ENCODE measurements around the gene IL4I1. TPM values are rescaled to one million over a fixed set of nuclear protein-coding genes. Genes with fewer than 3 reads are reported as not detected.

IL4I1 gene
- total RNA-seq, 1 donor from 2014 or later = 1.9 TPM

DNA sequence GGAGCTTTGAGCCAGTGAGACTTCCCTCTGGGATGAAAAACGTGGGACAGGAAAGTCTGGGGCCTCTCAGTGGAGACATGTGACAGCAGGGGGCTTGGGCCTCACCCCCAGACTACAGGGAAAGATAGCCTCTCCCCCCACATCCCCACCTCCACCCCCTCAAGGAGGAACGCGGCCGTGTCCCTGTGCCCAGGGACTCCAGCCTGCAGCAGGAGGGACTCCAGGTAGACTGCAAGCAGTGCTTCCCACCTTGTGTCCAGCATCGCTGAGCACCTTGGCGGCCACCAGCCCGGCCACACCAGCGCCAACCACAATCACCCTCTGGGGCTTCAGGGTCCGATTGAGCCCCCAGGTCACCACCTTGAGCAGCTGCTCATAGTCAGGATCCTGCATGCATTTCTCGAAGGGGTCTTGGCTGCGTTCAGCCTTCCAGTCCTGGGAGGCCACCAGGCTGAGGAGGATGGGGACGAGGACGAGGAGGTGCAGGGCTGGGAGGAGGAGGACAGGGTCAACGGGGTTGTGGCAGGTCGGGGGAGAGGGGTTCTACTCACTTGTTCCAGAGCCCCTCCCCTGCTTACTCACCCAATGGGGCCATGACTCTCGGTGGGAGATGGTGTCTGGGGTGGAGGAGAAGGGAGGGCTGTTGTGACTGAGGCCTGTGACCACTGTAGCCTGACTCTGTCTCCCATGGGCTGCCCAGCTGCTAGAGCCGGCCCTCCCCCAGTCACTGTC, 955 bp downstream of the IL4I1 start:
- no peak for DNase-seq (ENCODE audit: low spot score)

DNA sequence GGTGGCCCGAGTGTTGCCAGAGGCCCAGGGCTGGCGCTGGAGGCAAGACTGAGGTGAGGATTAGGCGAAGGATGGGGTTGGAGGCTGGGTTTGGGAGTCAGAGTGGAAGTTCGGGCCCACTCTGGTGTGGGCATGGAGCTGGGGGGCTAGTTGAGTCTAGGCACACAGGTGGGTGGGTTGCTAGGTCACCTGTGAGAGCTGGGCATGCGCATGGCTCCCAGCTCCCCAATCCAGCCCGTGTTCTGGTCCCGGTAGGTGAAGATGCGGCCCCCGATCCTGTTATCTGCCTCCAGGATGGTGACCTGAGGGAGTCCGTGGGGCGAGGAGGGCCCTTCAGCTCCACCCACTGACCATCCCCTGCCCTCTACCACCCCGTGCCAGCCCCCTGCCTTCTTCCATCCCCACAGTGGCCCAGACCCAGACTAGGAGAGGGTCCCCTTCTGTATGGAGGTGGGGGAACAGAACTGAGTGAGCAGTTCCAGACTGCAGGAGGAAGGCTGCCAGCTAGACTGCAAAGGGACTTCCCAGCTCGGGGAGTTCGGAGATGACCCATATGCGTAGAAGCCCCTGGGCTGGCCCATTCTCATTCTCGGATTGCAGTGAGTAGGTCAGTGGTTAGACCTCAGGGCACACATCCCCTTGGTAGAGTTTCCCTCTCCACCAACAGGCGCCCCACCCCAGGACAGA, 1.7 kb downstream of the IL4I1 start:
- DNase-seq (ENCODE audit: low spot score) = no peak

DNA sequence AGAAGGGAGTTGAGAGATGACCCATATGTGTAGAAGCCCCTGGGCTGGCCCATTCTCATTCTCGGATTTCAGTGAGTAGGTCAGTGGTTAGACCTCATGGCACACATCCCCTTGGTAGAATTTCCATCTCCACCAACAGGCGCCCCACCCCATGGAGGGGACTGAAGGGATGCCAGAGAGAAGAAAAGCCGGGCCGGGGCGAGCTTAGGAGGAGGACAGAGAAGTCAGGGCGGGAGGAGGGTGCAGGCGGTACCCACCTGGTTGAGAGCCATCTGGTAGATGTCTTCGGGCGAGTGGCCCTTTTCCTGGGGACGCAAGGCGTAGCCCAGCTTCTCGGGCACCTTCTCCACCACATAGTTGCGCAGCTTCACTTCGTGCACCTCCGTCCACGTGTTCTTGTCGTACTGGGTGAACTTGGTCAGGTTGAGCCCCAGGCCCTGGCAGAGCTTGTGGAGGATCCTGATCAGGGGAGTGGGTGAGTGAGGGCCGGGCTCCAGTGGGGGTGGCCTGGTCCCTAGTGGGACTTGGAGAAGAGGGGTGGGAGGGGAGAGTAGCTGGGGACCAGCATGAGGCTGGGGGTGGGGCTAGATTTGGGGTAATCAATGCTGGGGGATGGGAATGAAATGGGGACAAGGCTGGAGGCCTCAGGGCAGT, 2.5 kb downstream of the IL4I1 start:
- no peak for DNase-seq (ENCODE audit: low spot score)

DNA sequence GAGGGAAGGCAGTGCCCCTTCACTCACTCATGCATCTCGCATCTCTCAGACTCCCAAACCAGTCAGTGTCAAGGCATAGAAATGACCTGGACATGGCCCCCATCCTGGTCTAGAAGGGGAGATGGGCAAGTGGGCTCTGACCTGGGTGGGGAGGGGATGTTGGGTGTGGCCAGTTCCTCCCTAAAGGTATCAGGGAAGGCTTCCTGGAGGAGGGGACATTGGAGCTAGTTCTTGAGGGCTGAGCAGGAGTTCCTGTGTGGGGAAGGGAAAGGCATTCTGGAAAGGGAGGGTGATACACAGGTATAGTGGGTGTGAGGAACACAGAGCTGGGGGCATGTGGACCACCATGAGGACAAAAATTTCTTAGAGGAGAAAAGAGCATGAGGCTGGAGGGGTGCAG, 4.0 kb downstream of the IL4I1 start:
- no peak for DNase-seq (ENCODE audit: low spot score)

DNA sequence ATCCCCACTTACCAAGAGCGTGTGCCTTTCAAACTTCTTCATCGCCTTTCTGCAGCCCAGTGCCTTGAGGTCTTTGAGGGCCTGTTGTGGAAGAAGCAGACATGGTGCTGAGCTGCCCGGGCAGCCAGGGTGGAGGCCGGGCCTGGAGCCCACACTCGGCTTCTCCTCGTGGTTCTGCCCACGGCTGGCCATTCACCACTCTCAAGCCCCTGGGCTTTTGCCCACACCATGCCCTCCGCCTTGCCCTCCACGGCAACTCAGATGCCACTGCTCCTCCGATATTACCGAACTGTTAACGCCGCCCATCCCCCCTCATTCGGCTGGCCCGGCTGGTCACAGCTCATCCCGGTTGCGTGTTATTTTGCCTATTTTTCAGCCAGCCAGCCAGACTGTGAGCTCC, 5.3 kb downstream of the IL4I1 start:
- DNase-seq (ENCODE audit: low spot score) = no peak

DNA sequence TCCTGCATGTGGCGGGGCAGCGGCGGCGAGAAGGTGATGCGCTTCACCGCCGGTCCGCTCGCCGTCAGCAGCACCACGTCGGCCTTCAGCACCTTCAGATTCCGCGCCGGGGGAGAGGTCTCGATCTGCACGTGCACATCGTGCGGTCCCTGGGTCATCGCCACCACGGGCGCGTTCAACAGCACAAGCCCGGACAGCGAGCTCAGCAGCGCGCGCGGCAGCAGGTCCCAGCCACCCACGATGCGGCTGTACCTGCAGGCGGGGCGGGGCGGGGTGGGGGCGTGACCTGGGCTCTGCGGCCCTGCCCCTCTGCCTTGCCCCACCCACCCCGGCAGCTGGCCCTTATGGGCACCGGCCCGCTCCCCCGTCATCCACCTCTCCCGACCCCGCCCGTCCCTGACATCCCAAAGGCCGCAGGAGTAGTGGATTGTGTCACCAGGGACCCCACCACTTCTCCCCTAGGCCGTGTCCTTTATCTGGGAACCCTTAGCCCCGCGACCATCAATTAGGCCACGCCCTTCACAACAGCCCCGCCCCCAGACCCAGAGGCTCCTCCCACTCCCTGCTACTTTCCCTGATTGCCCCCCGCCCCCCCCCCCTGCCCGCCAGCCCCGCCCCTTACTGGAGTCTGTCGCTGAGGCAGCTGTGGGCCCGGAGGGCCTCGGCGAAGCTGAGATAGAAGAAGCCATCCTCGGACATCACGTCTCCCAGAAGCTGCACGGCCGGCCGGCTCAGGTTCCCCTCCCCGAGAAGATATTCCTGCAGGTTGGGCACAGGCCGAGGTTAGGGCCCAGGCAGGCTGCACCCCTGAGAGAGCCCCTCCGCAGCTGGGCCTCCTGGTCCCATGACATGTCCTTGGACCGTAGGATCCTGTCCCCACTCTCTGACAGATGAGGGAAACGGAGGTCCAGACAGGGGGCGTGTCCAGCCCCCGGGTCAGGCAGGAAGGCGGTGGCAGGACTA, 6.1 kb downstream of the IL4I1 start:
- DNase-seq (ENCODE audit: low spot score) = no peak

DNA sequence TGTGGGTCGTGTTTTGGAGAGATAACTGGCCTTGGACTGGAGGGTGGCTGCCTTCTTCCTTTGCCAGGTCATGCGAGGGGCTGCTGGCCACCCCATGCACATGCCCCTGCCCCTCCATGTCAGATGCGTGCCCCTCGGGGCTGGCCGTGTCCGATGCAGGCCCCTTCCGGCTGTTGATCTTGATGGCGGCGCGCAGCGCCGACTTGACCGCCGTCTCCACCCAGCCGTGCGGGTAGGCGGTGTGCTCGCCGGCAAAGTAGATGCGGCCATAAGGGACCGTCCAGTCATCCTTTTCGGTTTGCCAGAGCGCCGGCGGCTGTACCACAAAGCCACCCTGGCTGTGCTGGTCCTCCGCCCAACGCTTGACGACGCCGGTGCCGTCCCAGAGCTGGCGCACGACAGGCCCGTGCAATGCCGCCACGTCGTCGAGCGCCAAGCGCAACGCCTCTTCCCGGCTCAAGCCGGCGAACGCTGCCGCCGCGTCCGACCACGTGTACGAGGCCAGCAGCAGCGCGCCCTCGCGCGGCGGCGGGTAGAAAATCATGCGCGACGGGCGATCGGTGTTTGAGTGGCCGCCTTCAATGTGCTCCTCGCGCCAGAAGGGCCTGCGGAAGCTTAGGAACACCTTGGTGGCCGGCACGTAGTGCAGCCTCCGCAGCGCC, 6.9 kb downstream of the IL4I1 start:
- DNase-seq (ENCODE audit: low spot score) = no peak

DNA sequence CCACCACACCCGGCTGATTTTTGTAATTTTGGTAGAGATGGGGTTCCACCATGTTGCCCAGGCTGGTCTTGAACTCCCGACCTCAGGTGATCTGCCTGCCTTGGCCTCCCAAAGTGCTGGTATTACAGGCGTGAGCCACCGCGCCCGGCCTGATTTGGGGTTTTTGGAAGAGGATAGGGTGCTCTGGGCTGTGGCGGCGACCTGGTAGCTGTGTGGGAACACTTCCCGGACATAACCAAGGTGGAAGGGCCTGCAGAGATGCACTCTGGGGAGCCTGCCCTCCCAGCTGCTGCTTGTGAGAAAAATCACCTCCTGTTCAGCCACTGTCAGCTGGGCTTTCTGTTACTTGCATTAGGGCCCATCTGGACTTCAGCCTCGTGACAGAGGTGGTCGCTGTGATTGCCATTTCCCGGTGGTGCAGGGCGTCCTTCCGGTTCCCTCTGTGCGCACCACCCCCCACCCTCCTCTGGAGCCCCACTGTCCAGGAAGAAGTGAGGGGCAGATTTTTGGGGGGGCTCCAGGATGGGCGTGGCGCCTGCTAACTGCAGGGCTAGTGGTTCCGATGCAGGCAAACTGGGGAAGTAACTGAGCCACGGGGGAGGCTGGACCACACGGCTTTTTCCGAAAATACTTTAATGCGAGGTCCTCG, 7.5 kb downstream of the IL4I1 start:
- DNase-seq (ENCODE audit: low spot score) = no peak

DNA sequence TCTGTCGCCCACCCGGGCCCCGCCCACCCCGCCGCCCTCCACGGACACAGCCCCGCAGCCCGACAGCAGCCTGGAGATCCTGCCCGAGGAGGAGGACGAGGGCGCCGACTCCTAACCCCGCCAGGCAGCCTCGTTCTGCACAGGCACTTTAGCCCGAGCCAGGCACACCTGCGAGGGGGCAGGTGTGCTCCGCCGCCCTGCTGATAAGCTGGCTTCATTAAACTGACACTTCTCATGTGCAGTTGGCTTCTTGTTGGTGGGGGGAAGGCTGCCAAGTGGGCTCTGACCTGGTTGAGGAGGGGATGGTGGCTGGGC, 8.2 kb downstream of the IL4I1 start:
- no peak for DNase-seq (ENCODE audit: low spot score)

DNA sequence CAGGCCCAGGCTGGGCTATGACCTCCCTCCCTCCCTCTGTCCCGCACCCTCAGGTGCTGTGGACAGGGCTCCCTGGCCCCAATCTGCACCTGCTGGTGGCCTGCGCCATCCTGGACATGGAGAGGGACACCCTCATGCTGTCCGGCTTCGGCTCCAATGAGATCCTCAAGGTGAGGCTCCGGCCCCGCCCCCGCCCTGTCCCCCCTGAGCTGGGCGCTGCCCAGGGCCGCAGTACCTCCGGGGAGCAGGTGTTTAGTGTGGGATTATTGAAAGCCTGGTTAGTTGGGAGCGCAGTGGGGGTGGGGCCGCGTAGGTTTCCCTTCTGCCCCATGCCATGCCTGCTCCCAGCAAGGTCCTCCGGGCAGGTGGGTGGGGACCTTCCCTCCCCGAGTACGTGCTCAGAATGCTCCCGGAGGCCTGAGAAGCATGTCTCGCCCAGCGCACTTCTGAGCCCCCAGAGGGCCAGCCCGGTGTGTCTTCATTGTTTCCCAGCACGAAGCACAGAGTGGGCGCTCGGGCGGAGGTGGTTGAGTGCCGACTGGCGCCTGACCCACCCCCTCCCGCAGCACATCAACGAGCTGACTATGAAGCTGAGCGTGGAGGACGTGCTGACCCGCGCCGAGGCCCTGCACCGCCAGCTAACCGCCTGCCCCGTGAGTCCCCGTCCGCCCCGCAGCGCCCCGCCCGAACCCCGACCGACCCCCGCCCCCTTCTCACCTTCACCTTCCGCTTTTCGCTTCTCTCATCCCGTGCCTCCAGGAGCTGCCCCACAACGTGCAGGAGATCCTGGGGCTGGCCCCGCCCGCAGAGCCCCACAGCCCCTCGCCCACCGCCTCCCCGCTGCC, 8.8 kb downstream of the IL4I1 start:
- DNase-seq (ENCODE audit: low spot score) = no peak

DNA sequence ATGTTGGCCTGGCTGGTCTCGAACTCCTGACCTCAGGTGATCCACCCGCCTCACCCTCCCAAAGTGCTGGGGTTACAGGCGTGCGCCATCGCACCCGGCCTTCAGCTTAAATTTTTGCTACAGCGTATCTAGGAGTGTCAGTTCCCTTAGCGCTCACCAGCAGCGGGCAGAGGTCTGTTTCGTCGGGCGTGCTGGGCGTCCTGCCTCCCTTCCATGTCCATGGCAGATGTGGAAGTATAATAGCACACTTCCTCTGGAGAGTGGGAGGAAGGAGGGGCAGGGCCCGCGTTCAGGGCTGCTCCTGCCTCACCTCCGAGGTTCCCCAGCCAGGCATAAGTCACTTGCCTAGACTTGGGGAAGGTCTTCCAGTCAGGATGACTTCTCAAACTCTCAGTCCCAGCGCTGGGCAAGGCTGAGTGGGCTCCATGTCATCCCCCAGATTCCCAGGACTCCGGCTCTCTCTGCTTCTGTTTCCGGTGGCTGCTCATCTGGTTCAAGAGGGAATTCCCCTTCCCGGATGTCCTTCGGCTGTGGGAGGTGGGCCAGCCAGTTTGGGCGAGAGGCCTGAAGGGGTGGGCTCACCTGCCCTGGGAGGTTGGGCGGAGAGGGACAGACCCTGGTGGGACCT, 9.5 kb downstream of the IL4I1 start:
- DNase-seq (ENCODE audit: low spot score) = no peak

DNA sequence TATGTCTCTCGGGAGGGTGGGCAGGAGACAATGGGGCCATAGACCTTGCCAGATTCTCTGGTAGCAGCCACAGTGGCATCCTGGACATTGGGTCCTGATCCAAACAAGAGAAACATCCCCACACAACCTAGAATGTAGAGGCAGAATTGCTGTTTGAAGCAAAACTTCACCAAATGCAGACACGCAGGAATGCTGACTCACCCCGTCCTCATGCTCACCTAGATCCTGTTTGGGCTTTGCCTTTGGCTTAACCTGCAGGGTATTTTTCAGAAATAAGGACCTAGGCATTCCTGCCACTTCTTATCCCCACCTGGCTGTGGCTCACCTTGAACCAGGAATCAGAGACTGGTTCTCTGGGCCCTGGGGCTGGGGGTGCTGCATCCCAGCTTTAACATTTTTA, 11.9 kb downstream of the IL4I1 start:
- no peak for DNase-seq (ENCODE audit: low spot score)

DNA sequence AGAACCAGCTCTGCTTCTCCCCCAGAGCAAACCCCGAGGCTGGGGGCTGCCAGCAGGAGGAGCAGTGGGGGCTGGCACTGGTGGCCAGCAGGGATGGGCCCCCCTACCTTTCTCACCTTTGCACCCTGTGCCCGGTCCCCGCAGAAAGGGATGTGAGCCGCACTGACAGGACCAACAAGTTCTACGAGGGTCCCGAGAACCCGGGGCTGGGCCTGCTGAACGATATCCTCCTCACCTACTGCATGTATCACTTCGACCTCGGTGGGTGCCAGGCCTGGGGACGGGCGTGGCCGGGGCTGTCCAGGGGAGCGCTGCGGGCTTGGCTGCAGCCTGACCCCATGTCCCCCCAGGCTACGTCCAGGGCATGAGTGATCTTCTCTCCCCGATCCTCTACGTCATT, 12.6 kb downstream of the IL4I1 start:
- no peak for DNase-seq (ENCODE audit: low spot score)

DNA sequence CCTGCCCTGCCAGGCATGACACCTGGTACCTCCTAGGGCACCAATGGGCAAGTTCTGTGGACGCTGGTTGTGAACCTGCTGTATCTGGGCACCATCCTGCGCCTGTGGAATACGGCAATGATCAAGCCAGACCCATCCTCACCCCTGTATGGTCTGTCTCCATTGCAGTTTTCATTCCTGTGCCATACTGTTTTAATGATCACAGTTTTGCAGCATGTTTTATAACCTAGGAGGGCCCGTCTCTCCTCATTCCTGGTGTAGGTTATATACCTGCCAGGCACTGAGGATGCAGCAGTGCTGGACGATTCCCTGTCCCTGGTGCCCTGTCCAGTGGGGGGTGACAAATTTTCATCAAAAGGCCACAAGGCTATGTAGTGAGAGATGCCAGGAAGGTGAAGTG, 13.6 kb downstream of the IL4I1 start:
- DNase-seq (ENCODE audit: low spot score) = no peak

DNA sequence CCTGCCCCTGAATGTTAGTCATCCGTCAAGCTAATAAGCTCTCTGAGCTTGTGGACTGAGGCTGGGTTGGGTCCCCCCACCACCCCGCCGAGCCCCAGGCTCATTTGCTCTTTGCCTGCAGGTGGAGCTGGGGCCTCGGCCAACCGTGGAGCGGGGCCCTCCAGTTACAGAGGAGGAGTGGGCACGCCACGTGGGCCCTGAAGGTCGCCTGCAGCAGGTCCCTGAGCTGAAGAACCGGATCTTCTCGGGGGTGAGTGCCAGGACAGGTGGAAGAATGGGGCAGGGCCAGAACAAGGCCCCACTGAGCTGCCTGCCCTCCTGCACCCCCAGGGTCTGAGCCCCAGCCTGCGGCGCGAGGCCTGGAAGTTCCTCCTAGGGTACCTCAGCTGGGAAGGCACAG, 14.0 kb downstream of the IL4I1 start:
- no peak for DNase-seq (ENCODE audit: low spot score)

DNA sequence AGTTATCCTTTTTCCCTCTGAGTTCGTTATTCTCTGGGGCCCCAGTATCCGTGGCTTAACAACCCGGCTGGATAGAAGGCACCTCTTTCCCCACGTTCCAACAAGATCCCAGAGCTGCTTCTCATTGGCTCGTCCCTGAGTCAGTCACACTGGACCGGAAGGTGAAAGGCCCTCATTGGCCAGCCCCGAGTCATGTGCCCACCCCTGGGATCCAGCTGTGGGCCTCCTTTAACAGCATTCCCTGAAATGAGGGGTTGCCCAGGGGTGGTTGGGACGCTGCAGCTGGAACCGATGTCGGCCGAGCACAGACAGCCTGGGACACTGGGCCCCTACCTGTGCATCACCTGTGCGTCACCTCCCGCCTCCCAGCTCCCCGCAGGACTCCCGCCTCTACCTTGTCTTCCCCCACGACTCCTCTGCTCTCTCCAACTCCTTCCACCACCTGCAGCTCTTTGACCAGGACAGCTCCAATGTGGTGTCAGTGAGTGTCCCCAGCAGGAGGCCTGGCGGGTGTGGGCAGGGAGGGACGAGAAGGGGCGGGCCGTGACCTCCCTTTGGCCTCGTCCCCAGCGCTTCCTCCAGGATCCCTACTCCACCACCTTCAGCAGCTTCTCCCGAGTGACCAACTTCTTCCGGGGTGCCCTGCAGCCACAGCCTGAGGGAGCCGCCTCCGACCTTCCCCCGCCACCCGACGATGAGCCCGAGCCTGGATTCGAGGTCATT, 14.9 kb downstream of the IL4I1 start:
- no peak for DNase-seq (ENCODE audit: low spot score)

DNA sequence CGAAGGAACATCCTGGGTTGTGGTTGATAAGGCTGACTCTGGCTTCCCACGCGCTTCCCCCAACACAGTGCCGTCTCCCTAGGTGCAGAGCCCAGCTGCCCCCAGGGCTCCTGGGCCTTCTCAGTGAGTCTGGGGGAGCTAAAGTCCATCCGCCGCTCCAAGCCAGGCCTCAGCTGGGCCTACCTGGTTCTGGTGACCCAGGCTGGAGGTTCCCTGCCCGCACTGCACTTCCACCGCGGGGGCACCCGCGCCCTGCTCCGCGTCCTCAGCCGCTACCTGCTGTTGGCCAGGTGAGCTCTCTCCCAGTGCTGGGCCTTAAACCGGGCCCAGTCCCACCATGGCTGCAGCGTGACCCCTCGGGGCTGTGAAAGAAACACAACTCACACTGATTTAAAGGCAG, 15.5 kb downstream of the IL4I1 start:
- no peak for DNase-seq (ENCODE audit: low spot score)

DNA sequence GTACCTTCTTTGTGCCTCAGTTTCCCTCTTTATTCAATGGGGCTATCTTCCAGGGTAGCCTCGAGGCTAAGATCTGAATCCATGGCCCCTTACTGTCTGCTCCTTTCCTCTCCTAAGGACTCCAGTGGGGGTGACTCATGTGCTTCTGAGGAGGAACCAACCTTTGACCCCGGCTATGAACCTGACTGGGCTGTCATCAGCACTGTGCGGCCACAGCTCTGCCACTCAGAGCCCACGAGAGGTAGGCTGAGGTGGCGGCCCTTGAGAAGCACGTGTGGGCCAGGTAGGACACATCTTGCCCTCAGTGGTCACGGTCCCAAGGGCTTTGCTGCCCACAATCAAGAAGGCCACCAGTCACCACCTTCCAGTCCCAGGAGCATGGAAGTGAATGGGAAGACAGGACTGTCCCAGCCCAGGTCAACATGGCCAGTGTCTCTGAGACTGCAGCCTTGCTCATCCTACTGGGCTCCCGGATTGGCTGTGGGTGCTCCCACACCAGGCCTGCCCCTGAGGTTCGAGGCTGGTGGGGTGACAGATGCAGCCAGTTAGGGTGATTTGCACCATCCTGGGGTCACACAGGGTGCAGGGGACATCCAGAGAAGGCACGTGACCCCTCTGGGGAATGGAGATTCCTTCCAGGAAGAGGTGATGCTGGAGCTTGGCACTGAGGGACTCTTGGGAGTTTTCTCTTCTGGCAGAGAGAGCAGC, 16.4 kb downstream of the IL4I1 start:
- DNase-seq (ENCODE audit: low spot score) = no peak
